Transverse colon (tissue), 4 donors: Measurements from ENCODE around the gene CYP1A1.

Experiments
- EP300 ChIP-seq: sonication (generic); formaldehyde crosslinking; IDR thresholded peaks from one replicate; pipeline ENCODE4 v1.6.1; 2017; ENCODE audit warnings: antibody characterized with exemption, low read depth
- POLR2A ChIP-seq: fragments of 450-650 bp; IDR thresholded peaks from one replicate; pipeline ENCODE4 v1.6.1; 2016; ENCODE audit warnings: antibody characterized with exemption, mild to moderate bottlenecking, moderate library complexity
- POLR2AphosphoS5 ChIP-seq, 3 donors: sonication (generic); formaldehyde crosslinking; IDR thresholded peaks; one replicate each; pipeline ENCODE4 v1.6.1; 2016; ENCODE audit warnings: antibody characterized with exemption in 3 of 3
- TF ChIP-seq, protein P1 (sequence below), 5 experiments: fragments of 200-600 bp in 3 of 5; fragments of 450-650 bp in 2 of 5; sonication (generic) in 3 of 5; IDR thresholded peaks; 1 replicate in 2 of 5; 2 replicates in 3 of 5; pipeline ENCODE4 v1.5.1; 2016 to 2017; ENCODE audit warnings: antibody characterized with exemption in 5 of 5, inconsistent platforms in 3 of 5, mild to moderate bottlenecking in 2 of 5, moderate library complexity in 1 of 5

DNA sequence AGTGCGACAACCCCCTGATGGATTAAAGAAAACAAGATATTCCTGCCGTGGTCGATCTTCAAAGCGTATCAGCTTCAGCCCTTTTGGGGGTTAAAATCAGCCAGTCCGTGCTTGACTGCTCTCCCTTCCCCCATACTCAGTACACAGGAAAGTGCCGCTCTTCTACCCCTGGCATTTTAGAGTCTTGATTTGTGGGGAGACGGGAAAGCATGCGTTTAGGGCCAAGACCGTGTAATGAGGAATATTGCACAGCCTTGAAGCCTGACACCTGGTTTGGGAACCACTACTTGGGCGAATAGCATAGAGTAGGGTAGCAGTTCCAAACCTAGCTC lies 29.0 kb downstream of the CYP1A1 start:
- TF ChIP-seq, protein P1, sequence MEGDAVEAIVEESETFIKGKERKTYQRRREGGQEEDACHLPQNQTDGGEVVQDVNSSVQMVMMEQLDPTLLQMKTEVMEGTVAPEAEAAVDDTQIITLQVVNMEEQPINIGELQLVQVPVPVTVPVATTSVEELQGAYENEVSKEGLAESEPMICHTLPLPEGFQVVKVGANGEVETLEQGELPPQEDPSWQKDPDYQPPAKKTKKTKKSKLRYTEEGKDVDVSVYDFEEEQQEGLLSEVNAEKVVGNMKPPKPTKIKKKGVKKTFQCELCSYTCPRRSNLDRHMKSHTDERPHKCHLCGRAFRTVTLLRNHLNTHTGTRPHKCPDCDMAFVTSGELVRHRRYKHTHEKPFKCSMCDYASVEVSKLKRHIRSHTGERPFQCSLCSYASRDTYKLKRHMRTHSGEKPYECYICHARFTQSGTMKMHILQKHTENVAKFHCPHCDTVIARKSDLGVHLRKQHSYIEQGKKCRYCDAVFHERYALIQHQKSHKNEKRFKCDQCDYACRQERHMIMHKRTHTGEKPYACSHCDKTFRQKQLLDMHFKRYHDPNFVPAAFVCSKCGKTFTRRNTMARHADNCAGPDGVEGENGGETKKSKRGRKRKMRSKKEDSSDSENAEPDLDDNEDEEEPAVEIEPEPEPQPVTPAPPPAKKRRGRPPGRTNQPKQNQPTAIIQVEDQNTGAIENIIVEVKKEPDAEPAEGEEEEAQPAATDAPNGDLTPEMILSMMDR (IDR thresholded peaks at IDR 0.05) = no peak
- no peak for TF ChIP-seq EP300
- no peak for TF ChIP-seq POLR2A
- no peak for TF ChIP-seq POLR2AphosphoS5 (IDR thresholded peaks at IDR 0.05)
